HG02938 (cell line): ENCODE measurements around the gene GSTM1.
"Not testable (repeated sequence)": the region's sequence is repeated elsewhere in the genome, so short reads cannot be mapped to it uniquely, and the experiment has no call there.

Source experiments
- ATAC-seq: cut with Tn5 transposase; IDR thresholded peaks from one replicate; pipeline ENCODE4 v1.9.1; 2021; ENCODE audit warnings: mild to moderate bottlenecking, moderate library complexity; ENCODE audit not compliant: unreplicated experiment

GSTM1 gene

GRCh38 chr1:109659997-109660690 is 27.5 kb upstream of the GSTM1 start:
- no peak for ATAC-seq

- not testable (repeated sequence) for ATAC-seq
These were observed 27.0 kb upstream of the GSTM1 start for GRCh38 chr1:109660691-109661026.

DNA sequence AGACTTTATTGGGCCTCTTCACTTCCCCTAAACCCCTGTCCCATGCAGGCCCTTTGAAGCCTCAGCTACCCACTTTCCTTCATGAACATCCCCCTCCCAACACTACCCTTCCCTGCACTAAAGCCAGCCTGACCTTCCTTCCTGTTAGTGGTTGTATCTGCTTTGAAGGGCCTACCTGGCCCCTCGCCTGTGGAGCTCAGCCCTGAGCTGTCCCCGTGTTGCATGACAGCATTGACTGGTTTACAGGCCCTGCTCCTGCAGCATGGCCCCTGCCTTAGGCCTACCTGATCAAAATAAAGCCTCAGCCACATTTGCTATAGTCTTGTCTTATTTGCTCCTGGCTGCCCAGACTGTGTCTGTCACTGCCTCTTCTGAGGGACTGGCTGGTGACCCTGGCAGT is 26.2 kb upstream of the GSTM1 start:
- ATAC-seq, result no peak

DNA sequence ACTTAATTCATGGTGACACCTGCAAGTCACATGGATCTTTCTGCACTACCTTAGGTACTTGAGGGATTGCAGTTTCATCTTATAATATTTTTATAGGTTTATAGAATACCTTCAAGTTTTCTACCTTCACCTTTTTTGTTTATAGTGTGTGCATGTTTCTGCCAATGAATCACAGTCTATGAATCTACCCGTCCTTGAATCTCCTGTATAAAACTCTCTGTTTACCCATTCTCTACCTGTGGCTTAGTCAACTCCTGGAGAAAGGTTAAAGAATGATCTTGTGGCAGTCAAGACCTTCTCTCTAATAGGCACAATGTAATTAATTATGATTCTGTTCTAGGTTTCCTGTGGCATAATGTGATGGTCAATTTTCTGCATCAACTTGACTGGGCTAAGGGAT is 22.9 kb upstream of the GSTM1 start:
- ATAC-seq, result no peak

- ATAC-seq, result peak; percentile 76
These were observed 20.0 kb upstream of the GSTM1 start, which contains the start of gene GSTM2 for GRCh38 chr1:109667452-109668122. GSTM2 (plus strand) TSS chr1:109668057; CDS start chr1:109668116, 59 bp downstream.

GRCh38 chr1:109668123-109668775 is 19.4 kb upstream of the GSTM1 start:
- ATAC-seq, result no peak

DNA sequence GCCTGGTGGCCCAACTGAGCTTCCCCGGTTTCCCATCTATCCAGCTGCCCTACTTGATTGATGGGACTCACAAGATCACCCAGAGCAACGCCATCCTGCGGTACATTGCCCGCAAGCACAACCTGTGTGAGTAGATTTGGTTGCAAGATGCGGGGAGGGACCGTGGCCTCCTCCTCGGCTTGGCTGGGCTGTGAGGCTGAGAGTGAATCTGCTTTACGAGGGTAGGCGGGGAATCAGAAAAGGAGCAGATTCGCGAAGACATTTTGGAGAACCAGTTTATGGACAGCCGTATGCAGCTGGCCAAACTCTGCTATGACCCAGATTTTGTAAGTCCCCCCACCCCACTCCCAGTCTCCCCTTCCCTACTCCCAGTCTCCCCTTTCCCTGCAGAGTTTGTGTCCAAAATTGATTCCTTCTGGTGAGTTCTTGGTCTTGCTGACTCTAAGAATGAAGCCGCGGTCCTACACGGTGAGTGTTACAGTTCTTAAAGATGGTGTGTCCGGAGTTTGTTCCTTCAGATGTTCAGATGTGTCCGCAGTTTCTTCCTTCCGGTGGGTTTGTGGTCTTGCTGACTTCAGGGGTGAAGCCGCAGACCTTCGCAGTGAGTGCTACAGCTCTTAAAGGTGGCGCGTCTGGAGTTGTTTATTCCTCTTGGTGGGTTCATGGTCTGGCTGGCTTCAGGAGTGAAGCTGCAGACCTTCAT is 18.2 kb upstream of the GSTM1 start:
- no peak for ATAC-seq

GRCh38 chr1:109669949-109670302 is 17.7 kb upstream of the GSTM1 start:
- ATAC-seq, result not testable (repeated sequence)

DNA sequence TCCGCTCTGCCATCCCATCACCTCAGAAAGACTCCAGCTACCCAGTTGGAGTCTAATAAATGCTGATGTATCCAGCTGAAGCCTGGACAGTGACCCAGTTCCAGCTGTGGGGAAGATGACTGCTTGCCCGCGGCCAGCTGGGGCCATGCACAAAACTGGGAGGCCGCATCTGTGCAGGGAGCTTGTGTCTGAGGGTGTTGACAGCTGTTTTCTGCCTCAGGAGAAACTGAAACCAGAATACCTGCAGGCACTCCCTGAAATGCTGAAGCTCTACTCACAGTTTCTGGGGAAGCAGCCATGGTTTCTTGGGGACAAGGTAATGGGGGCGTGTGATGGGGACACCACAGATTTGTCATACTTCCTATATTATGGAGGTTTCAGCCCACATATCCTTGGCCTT is 16.6 kb upstream of the GSTM1 start:
- no peak for ATAC-seq

DNA sequence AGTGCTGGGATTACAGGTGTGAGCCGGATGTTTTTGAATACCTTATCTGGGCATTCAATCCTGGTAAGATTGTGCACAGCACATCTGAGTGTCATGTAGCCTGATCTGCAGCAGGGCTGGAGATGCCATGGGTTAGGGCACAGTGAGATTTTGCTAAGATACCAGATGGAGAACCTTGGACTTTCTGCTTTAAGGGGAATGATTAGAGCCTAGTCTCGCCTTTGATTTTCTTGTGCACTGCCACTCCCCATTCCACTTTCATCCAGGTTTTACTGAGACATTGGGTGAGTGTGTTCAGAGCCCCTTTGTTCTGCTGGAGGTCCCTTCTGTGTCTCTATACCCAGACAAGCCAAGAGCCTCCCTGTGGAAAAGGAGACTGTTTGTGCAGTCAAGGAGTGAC is 13.8 kb upstream of the GSTM1 start:
- ATAC-seq, result not testable (repeated sequence)

- not testable (repeated sequence) for ATAC-seq
These were observed 10.8 kb upstream of the GSTM1 start for GRCh38 chr1:109676683-109677381.

DNA sequence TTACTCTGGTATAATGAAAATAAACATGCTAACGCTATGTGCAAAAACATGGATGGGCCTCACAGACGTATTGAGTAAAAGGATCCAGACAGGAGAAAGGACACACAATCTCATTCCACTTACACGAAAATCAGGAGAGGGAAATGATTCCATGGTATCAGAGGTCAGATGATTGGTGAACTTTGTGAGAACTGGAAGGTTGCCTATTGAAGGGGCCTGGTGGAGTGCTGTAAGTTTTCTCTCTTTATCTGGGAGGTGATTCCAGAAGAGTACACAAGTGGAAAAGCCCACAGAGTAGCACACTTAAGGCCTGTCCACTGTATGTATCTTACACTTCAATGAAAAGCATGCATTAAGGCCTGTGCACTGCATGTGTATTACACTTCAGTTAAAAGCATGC is 10.2 kb upstream of the GSTM1 start:
- ATAC-seq, result no peak

DNA sequence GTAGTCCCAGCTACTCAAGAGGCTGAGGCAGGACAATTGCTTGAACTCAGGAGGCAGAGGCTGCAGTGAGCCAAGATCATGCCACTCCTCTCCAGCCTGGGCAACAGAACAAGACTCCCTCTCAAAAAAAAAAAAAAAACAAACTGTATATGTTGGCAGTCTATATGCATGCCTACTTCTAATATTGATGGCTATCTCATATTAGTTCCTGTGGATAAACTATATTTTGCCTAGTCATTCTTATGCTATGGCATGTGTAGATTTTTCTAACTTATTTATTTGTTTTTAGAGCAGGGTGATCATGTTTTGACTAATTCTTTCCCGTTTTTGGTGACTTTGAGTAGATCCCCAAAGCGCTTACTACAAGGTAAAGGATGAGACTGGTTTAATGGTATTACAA is 9.0 kb upstream of the GSTM1 start:
- not testable (repeated sequence) for ATAC-seq

DNA sequence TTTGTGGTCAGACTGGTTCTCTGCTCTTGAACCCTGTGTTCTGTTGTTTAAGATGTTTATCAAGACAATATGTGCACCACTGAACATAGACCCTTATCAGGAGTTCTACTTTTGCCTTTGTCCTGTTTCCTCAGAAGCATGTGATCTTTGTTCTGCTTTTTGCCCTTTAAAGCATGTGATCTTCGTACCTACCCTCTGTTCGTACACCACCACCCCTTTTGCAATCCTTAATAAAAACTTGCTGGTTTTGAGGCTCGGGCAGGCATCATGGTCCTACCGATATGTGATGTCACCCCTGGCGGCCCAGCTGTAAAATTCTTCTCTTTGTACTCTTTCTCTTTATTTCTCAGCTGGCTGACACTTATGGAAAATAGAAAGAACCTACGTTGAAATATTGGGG is 2.8 kb upstream of the GSTM1 start:
- ATAC-seq, result not testable (repeated sequence)

GRCh38 chr1:109685399-109685798 is 2.2 kb upstream of the GSTM1 start:
- ATAC-seq, result not testable (repeated sequence)

GRCh38 chr1:109685890-109686289 is 1.7 kb upstream of the GSTM1 start:
- ATAC-seq, result not testable (repeated sequence)

GRCh38 chr1:109687109-109687508 is 508 bp upstream of the GSTM1 start:
- ATAC-seq, result peak; percentile 16

DNA sequence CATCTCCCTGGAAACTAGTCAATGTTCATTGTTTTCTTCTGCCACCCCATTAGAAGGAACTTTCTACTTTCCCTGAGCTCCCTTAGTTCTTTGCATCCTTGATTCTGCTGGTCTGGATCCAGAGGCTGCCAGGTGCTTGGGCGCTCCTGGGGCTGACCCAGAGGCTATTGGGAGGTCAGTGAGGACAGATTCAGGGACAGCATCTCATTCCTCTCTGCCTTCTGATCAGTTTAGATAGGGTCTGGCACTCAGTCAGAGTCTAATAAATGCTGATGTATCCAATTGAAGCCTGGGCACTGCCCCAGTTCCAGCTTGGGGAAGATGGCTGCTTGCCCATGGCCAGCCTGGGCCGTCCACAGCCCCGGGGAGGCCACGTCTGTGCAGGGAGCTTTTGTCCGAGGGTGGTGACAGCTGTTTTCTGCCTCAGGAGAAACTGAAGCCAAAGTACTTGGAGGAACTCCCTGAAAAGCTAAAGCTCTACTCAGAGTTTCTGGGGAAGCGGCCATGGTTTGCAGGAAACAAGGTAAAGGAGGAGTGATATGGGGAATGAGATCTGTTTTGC is 2.3 kb downstream of the GSTM1 start:
- no peak for ATAC-seq

- ATAC-seq, result no peak
These were observed 4.1 kb downstream of the GSTM1 start for GRCh38 chr1:109691759-109692158.

DNA sequence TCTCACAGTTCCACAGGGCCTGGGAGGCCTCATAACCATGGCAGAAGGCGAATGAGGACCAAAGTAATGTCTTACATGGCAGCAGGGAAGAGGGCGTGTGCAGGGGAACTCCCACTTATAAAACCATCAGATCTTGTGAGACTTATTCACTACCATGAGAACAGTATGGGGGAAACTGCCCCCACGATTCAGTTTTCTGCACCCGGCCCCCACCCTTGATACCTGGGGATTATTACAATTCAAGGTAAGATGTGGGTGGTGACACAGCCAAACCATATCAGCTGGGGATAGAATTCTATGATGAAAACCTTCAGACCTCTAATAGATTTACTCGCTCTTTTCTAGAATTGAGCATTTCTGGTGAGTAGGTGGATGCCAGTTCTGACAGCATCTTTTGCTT is 6.8 kb downstream of the GSTM1 start:
- ATAC-seq, result not testable (repeated sequence)

- not testable (repeated sequence) for ATAC-seq
These were observed 7.5 kb downstream of the GSTM1 start for GRCh38 chr1:109695138-109695537.
